HepG2 (cell line): ENCODE measurements around the gene MRFAP1. TPM values are rescaled to one million over a fixed set of nuclear protein-coding genes. Genes with fewer than 3 reads are reported as not detected.

Experiments used
- AGO1 ChIP-seq: fragments of 200-400 bp; formaldehyde crosslinking; IDR thresholded peaks from 2 replicates; pipeline ENCODE4 v1.6.1; 2017; ENCODE audit warnings: mild to moderate bottlenecking, low read depth, low read length, moderate library complexity; ENCODE audit not compliant: poor library complexity, severe bottlenecking
- EED ChIP-seq: sonication (generic); formaldehyde crosslinking; IDR thresholded peaks from 2 replicates; pipeline ENCODE4 v1.5.0; 2020; ENCODE audit warnings: mild to moderate bottlenecking, missing genetic modification reagents
- ESRRA ChIP-seq: sonication (generic); formaldehyde crosslinking; IDR thresholded peaks from 2 replicates; pipeline ENCODE4 v1.5.1; 2020; ENCODE audit warnings: mild to moderate bottlenecking, low read depth, missing genetic modification reagents
- FOXP1 ChIP-seq, 2 experiments: fragments of 450-650 bp in 1 of 2; IDR thresholded peaks; 2 replicates each; pipeline ENCODE4 v1.6.1; 2017 to 2018; ENCODE audit warnings: antibody characterized with exemption in 1 of 2
- HNRNPLL ChIP-seq: fragments of 200-400 bp; formaldehyde crosslinking; IDR thresholded peaks from 2 replicates; pipeline ENCODE4 v1.6.1; 2017; ENCODE audit warnings: mild to moderate bottlenecking, low read depth, low read length; ENCODE audit not compliant: poor library complexity, severe bottlenecking
- HOMEZ ChIP-seq: IDR thresholded peaks from 2 replicates; pipeline ENCODE4 v1.6.1; 2016; ENCODE audit warnings: low read depth
- HOXD1 ChIP-seq: sonication (generic); formaldehyde crosslinking; IDR thresholded peaks from 2 replicates; pipeline ENCODE4 v1.5.0; 2020; ENCODE audit warnings: missing genetic modification reagents
- IRF9 ChIP-seq: sonication (generic); formaldehyde crosslinking; IDR thresholded peaks from 2 replicates; pipeline ENCODE4 v1.8.0; 2022; ENCODE audit warnings: missing genetic modification reagents, mild to moderate bottlenecking, borderline replicate concordance
- KLF15 ChIP-seq: sonication (generic); formaldehyde crosslinking; IDR thresholded peaks from 2 replicates; pipeline ENCODE4 v1.8.1; 2023; ENCODE audit warnings: borderline replicate concordance, mild to moderate bottlenecking, inconsistent platforms, missing genetic modification reagents, mixed read lengths
- MEIS2 ChIP-seq: sonication (generic); formaldehyde crosslinking; IDR thresholded peaks from 2 replicates; pipeline ENCODE4 v1.9.0; 2021; ENCODE audit warnings: mild to moderate bottlenecking, missing genetic modification reagents
- MTA1 ChIP-seq: sonication (generic); formaldehyde crosslinking; IDR thresholded peaks from 2 replicates; pipeline ENCODE4 v1.4.0; 2020; ENCODE audit warnings: missing genetic modification reagents, mild to moderate bottlenecking, borderline replicate concordance
- MYNN ChIP-seq: sonication (generic); formaldehyde crosslinking; IDR thresholded peaks from 2 replicates; pipeline ENCODE4 v1.4.0; 2020; ENCODE audit warnings: mild to moderate bottlenecking, low read depth, missing genetic modification reagents
- NFYB ChIP-seq: sonication (generic); formaldehyde crosslinking; IDR thresholded peaks from 2 replicates; pipeline ENCODE4 v1.4.0; 2020; ENCODE audit warnings: missing genetic modification reagents
- REXO4 ChIP-seq: sonication (generic); formaldehyde crosslinking; IDR thresholded peaks from 2 replicates; pipeline ENCODE4 v1.8.0; 2022; ENCODE audit warnings: missing genetic modification reagents, mild to moderate bottlenecking, borderline replicate concordance
- SIX4 ChIP-seq: sonication (generic); formaldehyde crosslinking; IDR thresholded peaks from 2 replicates; pipeline ENCODE4 v1.4.0; 2020; ENCODE audit warnings: missing genetic modification reagents
- SRSF9 ChIP-seq: fragments of 200-400 bp; formaldehyde crosslinking; IDR thresholded peaks from 2 replicates; pipeline ENCODE4 v1.6.1; 2018; ENCODE audit warnings: borderline replicate concordance, mild to moderate bottlenecking, low read depth, low read length; ENCODE audit not compliant: insufficient read depth, poor library complexity, severe bottlenecking
- STAT5B ChIP-seq: sonication (generic); formaldehyde crosslinking; IDR thresholded peaks from 2 replicates; pipeline ENCODE4 v1.4.0; 2020; ENCODE audit warnings: missing genetic modification reagents
- TOE1 ChIP-seq: sonication (generic); formaldehyde crosslinking; IDR thresholded peaks from 2 replicates; pipeline ENCODE4 v1.4.0; 2020; ENCODE audit warnings: mild to moderate bottlenecking, missing genetic modification reagents
- ZNF274 ChIP-seq: sonication (generic); formaldehyde crosslinking; IDR thresholded peaks from 2 replicates; pipeline ENCODE4 v1.5.1; 2020; ENCODE audit warnings: mild to moderate bottlenecking, missing genetic modification reagents
- ZNF446 ChIP-seq: sonication (generic); formaldehyde crosslinking; IDR thresholded peaks from 2 replicates; pipeline ENCODE4 v1.5.0; 2020; ENCODE audit warnings: mild to moderate bottlenecking, missing genetic modification reagents
- ZNF552 ChIP-seq: sonication (generic); formaldehyde crosslinking; IDR thresholded peaks from 2 replicates; pipeline ENCODE4 v1.9.0; 2022; ENCODE audit warnings: missing genetic modification reagents, mild to moderate bottlenecking, borderline replicate concordance
- ZNF737 ChIP-seq: sonication (generic); formaldehyde crosslinking; IDR thresholded peaks from 2 replicates; pipeline ENCODE4 v1.5.0; 2020; ENCODE audit warnings: missing genetic modification reagents, mild to moderate bottlenecking, borderline replicate concordance
- polyA plus RNA-seq, 8 experiments: library from polyadenylated mRNA; depleted of rRNA in 3 of 8; stranded (reverse) in 7 of 8; unstranded in 1 of 8; fragments of >200 nt; fragmentation: Illumina TruSeq in 4 of 8; extraction: Trizol in 4 of 8; gene quantifications; 2 replicates each; pipeline versions ENCODE4 v1.2.1 to v1.2.3, GENCODE V29; 2011 to 2016; ENCODE audit warnings: low read depth in 4 of 8, missing spikeins in 1 of 8, mixed read lengths in 1 of 8; ENCODE audit not compliant: insufficient read depth in 1 of 8
- total RNA-seq, 5 experiments: library from RNA; depleted of rRNA; stranded (reverse); fragments of >200 nt; fragmentation: Illumina TruSeq; extraction: Trizol; gene quantifications; 2 replicates each; pipeline ENCODE4 v1.2.3, GENCODE V29; 2016; ENCODE audit warnings: low read depth in 1 of 5
- TF ChIP-seq, protein P1 (sequence below): sonication (generic); formaldehyde crosslinking; IDR thresholded peaks from 2 replicates; pipeline ENCODE4 v1.4.0; 2020; ENCODE audit warnings: low read depth, missing genetic modification reagents

Gene MRFAP1
- total and polyA plus RNA-seq, 2 of the 13 experiments (the other 11 are each of a cell fraction or from before 2014, with no cell fraction given), result 112 to 158 TPM

- peak; percentile 92 for TF ChIP-seq STAT5B (CRISPR knock-in tag)
- TF ChIP-seq EED (CRISPR knock-in tag), result 0 out of 2 replicates have a peak, but pooled peaks have one; percentile 20
- peak; percentile 94 for TF ChIP-seq HNRNPLL
- TF ChIP-seq MYNN (CRISPR knock-in tag), result no peak
- peak; percentile 51; the same call in 1 of the 2 replicates for TF ChIP-seq ZNF274
- TF ChIP-seq ESRRA (CRISPR knock-in tag), result peak; percentile 51
- no peak; the same call in 1 of the 2 replicates for TF ChIP-seq TOE1 (CRISPR knock-in tag)
- TF ChIP-seq HOXD1 (CRISPR knock-in tag), result peak; percentile 32; the same call in 1 of the 2 replicates
- TF ChIP-seq IRF9, result peak; percentile 72
- TF ChIP-seq NFYB (CRISPR knock-in tag), result no peak; the same call in 1 of the 2 replicates
- peak; percentile 73 for TF ChIP-seq AGO1
- TF ChIP-seq MTA1 (CRISPR knock-in tag), result no peak
- no peak; the same call in 1 of the 2 replicates for TF ChIP-seq ZNF737
- peak; percentile 89 for TF ChIP-seq ZNF446
- 0 out of 2 replicates have a peak, but pooled peaks have one; percentile 20 for TF ChIP-seq SIX4 (CRISPR knock-in tag)
- no peak for TF ChIP-seq SRSF9
- peak; percentile 91; the same call in 1 of the 2 replicates for TF ChIP-seq REXO4 (CRISPR knock-in tag)
- 0 out of 2 replicates have a peak, but pooled peaks have one; percentile 75 for TF ChIP-seq KLF15
- TF ChIP-seq, protein P1, sequence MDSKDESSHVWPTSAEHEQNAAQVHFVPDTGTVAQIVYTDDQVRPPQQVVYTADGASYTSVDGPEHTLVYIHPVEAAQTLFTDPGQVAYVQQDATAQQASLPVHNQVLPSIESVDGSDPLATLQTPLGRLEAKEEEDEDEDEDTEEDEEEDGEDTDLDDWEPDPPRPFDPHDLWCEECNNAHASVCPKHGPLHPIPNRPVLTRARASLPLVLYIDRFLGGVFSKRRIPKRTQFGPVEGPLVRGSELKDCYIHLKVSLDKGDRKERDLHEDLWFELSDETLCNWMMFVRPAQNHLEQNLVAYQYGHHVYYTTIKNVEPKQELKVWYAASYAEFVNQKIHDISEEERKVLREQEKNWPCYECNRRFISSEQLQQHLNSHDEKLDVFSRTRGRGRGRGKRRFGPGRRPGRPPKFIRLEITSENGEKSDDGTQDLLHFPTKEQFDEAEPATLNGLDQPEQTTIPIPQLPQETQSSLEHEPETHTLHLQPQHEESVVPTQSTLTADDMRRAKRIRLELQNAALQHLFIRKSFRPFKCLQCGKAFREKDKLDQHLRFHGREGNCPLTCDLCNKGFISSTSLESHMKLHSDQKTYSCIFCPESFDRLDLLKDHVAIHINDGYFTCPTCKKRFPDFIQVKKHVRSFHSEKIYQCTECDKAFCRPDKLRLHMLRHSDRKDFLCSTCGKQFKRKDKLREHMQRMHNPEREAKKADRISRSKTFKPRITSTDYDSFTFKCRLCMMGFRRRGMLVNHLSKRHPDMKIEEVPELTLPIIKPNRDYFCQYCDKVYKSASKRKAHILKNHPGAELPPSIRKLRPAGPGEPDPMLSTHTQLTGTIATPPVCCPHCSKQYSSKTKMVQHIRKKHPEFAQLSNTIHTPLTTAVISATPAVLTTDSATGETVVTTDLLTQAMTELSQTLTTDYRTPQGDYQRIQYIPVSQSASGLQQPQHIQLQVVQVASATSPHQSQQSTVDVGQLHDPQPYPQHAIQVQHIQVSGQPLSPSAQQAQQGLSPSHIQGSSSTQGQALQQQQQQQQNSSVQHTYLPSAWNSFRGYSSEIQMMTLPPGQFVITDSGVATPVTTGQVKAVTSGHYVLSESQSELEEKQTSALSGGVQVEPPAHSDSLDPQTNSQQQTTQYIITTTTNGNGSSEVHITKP (CRISPR knock-in tag), result no peak
- TF ChIP-seq ZNF552 (CRISPR knock-in tag), result peak; percentile 89; the same call in 1 of the 2 replicates
- TF ChIP-seq MEIS2, result no peak
- TF ChIP-seq HOMEZ, result no peak
- no peak for TF ChIP-seq FOXP1 (IDR thresholded peaks at IDR 0.05)
- no peak for TF ChIP-seq FOXP1 (CRISPR knock-in tag; IDR thresholded peaks at IDR 0.05)
These were observed 33.4 kb downstream of the MRFAP1 start (continued) for GRCh38 chr4:6673660-6674499.
